Mesodermal cell (in vitro differentiated cells): ENCODE measurements around the gene NPC1L1. TPM values are rescaled to one million over a fixed set of nuclear protein-coding genes. Genes with fewer than 3 reads are reported as not detected.
A peak's percentile ranks its signal among the peaks of the same experiment; 100 is the strongest.

Source experiments
- H3K27ac ChIP-seq: 2 replicates; pipeline ENCODE4 v1.7.0; 2013; ENCODE audit warnings: mild to moderate bottlenecking, low read depth, low read length, moderate library complexity; ENCODE audit not compliant: severe bottlenecking
- H3K36me3 ChIP-seq: 2 replicates; pipeline ENCODE4 v1.7.1; 2013; ENCODE audit warnings: mild to moderate bottlenecking, low read length, moderate library complexity; ENCODE audit not compliant: control insufficient read depth, insufficient read depth
- H3K4me1 ChIP-seq: one replicate; pipeline ENCODE4 v1.7.1; 2013; ENCODE audit warnings: mild to moderate bottlenecking, low read length; ENCODE audit not compliant: insufficient read depth, control insufficient read depth, poor library complexity, severe bottlenecking
- H3K4me3 ChIP-seq: 2 replicates; pipeline ENCODE4 v1.7.0; 2013; ENCODE audit warnings: low read length, control low read depth, mild to moderate bottlenecking; ENCODE audit not compliant: insufficient read depth, poor library complexity, severe bottlenecking; ENCODE audit errors: extremely low read depth
- H3K9me3 ChIP-seq: 2 replicates; pipeline ENCODE4 v1.7.1; 2013; ENCODE audit warnings: mild to moderate bottlenecking, low read length, moderate library complexity; ENCODE audit not compliant: control insufficient read depth
- WGBS, 2 experiments: methylation state at CpG; one replicate each; pipeline ENCODE4 v1.1.5; 2013; ENCODE audit warnings: missing lambda C conversion rate in 2 of 2; ENCODE audit not compliant: insufficient coverage in 2 of 2; 5-methylcytosine and 5-hydroxymethylcytosine counted together
- polyA plus RNA-seq, 2 experiments: library from polyadenylated mRNA; stranded (reverse); fragments of 50-300 nt; gene quantifications; one replicate each; pipeline ENCODE4 v1.2.3, GENCODE V29; 2013

Gene NPC1L1, protein sequence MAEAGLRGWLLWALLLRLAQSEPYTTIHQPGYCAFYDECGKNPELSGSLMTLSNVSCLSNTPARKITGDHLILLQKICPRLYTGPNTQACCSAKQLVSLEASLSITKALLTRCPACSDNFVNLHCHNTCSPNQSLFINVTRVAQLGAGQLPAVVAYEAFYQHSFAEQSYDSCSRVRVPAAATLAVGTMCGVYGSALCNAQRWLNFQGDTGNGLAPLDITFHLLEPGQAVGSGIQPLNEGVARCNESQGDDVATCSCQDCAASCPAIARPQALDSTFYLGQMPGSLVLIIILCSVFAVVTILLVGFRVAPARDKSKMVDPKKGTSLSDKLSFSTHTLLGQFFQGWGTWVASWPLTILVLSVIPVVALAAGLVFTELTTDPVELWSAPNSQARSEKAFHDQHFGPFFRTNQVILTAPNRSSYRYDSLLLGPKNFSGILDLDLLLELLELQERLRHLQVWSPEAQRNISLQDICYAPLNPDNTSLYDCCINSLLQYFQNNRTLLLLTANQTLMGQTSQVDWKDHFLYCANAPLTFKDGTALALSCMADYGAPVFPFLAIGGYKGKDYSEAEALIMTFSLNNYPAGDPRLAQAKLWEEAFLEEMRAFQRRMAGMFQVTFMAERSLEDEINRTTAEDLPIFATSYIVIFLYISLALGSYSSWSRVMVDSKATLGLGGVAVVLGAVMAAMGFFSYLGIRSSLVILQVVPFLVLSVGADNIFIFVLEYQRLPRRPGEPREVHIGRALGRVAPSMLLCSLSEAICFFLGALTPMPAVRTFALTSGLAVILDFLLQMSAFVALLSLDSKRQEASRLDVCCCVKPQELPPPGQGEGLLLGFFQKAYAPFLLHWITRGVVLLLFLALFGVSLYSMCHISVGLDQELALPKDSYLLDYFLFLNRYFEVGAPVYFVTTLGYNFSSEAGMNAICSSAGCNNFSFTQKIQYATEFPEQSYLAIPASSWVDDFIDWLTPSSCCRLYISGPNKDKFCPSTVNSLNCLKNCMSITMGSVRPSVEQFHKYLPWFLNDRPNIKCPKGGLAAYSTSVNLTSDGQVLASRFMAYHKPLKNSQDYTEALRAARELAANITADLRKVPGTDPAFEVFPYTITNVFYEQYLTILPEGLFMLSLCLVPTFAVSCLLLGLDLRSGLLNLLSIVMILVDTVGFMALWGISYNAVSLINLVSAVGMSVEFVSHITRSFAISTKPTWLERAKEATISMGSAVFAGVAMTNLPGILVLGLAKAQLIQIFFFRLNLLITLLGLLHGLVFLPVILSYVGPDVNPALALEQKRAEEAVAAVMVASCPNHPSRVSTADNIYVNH (N-terminal part only)
- polyA plus RNA-seq (2013, experiment 1 of 2), result 0.18 TPM
- not detected for polyA plus RNA-seq (2013, experiment 2 of 2)

DNA sequence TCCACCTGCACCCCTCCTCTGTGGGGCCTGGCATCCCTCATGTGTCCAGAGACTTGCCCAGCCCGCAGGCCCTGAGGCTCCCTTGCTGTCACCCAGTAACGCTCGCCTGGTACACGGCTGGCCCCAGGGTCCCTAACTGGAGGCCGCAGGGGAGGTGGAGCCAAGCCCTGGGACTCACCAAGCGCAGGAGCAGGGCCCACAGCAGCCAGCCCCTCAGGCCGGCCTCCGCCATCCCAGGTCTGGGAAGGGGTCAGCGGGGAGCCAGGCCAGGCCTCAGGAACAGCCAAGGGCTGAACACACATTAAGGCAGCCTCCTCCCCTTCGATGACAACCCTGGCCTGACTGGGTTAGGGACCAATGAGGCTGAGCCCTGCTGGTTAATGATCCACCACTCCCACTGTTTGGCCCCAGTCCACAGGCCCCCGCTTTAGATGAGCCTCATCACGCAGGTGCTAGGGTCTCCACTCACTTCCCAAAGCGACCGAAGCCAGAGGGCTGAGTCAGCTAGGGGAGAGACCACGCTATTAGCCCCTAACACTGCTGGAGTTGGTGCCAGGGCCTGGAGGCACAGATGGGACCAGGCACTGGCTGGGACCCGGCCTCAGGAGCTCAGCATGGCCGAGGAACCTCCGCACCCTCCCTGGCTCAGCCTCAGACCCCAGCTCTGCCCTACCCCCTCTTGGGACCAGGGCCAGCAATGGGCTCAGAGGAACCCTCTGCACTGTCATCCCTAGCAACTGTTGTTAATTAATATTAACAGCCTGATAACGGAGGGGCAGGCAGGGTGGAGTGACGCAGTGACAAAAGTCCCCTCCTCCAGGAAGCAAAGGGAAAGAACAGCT, at the start of gene NPC1L1:
TSS of gene NPC1L1 (minus strand) at position 303 of the 842 bp plus-strand sequence. CDS start at position 232, 71 bp downstream.
- 81 to 93% methylated on average over 13 to 19 of the region's 20 CpGs for WGBS, 2 experiments
- Histone ChIP-seq H3K27ac (no peak within 1 kb of the TSS), H3K4me3 (no peak within 1 kb of the TSS), H3K36me3 (no peaks in the 10 kb centered on the region), H3K9me3 (no peaks in the 10 kb centered on the region), H3K4me1 (no peaks in the 10 kb centered on the region)

- 86 to 100% methylated on average over 1 of the region's 1 CpG for WGBS, 2 experiments
- no peak overlapping the region for H3K4me3 ChIP-seq
- no peak overlapping the region for H3K27ac ChIP-seq
- H3K4me1 ChIP-seq, result no peaks in the 10 kb centered on the region
- no peaks in the 10 kb centered on the region for H3K9me3 ChIP-seq
- H3K36me3 ChIP-seq, result no peaks in the 10 kb centered on the region
Measured at GRCh38 chr7:44590910-44591309, 49.8 kb upstream of the NPC1L1 start.

DNA sequence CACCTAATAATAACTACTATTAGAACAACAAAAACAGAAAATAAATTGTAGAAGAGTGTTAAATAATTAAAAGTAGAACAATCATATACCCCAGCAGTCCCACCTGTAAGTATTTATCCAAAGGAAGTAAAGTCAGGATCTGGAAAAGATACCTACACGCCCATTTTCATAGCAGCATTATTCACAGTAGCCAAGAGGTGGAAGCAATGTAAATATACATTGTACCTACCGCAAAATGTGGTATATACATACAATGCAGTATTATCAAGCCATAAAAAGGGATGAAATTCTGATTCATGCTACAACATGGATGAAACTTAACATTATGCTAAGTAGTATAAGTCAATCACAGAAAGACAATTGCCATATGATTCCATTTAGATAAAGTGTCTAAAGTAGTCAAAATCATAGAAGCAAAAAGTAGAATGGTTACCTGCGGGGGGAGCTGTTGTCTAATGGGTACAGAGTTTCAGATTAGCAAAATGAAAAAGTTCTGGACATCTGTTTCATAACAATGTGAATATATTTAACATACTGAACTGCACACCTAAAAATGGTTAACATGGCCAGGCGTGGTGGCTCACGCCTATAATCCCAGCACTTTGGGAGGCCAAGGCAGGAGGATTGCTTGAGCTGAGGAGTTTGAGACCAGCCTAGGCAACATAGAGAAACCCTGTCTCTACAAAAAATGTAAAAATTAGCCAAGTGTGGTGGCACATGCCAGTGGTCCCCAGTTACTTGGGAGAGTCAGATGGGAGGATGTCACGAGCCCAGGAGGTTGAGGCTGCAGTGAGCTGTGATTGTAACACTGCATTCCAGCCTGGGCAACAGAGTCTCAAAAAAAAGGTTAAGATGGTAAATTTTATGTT, 46.9 kb upstream of the NPC1L1 start:
- H3K4me3 ChIP-seq, result no peak overlapping the region
- H3K4me1 ChIP-seq, result no peaks in the 10 kb centered on the region
- no peaks in the 10 kb centered on the region for H3K36me3 ChIP-seq
- no peaks in the 10 kb centered on the region for H3K9me3 ChIP-seq
- 31 to 67% methylated on average over 3 of the region's 6 CpGs for WGBS, 2 experiments
- no peak overlapping the region for H3K27ac ChIP-seq

DNA sequence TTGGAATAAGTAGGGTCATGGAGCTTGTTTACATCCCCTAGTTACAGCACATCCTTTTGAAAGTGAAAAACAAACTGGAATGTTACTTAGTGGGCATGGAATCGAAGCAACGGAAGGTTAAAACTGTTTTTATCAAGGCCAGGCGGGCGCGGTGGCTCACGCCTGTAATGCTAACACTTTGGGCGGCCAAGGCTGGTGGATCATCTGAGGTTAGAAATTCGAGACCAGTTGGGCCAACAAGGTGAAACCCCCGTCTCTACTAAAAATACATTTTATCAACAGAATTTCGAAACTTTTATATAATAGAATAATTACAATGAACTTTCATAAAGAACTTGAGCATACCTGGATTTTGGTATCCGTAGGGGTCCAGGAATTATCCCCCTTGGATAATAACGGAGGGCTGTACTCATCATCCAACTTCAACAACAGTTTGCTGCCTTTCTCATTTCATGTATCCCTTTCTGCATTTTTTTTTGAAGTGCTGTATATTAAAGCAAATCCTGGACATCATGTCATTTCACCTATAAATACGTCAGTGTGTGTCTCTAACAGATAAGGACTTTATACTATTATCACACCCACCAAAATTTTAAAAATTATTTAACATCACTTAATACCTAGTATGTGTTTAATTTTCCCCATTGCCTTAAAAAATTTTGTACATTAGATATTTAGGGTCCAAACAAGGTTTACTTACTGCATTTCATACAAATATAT, 42.2 kb upstream of the NPC1L1 start:
- WGBS, 2 experiments, result 93 to 94% methylated on average over 8 to 9 of the region's 13 CpGs
- H3K4me3 ChIP-seq, result peak overlapping the region; percentile 83
- H3K36me3 ChIP-seq, result peaks cover 29% of the 10 kb centered on the region
- H3K9me3 ChIP-seq, result no peaks in the 10 kb centered on the region
- no peaks in the 10 kb centered on the region for H3K4me1 ChIP-seq
- H3K27ac ChIP-seq, result no peak overlapping the region

DNA sequence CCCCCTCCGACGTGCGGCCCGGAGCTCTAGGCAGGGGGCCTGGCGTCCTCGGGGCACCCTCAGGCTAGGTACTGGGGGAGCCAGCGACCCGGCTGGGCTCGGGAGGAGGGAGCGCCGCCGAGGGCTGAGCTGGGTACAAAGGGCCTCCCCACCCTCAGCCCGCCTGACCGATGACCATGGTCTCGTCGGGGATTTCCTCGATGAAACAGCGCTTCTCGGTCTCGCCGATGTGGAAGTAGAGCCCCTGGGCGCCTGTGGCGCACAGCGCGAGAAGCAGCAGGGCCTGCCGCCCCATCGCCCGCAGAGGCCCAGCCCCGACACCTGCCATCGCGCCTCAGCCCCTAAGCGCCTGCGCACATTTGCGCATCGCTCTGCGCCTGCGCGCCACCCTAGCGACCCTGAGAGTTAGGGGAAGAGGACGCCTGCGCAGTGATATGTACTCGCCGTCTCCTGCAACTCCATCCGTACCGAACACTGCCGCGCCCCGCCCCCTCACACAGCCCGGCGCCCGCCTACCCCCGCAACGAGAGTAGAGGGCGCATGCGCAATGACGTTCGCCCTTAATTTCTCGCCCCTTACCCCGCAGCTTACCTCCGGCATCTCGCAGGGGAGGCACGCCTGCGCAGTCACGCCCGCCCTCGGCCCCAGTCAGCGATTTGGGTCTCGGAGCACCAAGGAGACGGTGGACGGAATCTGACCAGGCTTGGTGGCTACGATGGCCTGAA, 40.9 kb upstream of the NPC1L1 start, which contains the start of gene TMED4:
TSS of gene TMED4 (minus strand) at position 353 of the 725 bp plus-strand sequence. CDS start at position 328, 25 bp downstream.
- Histone ChIP-seq H3K4me3 (peak within 1 kb of the TSS; percentile 83), H3K36me3 (peaks cover 34% of the 10 kb centered on the region), H3K4me1 (no peaks in the 10 kb centered on the region), H3K27ac (peak within 1 kb of the TSS; percentile 90), H3K9me3 (no peaks in the 10 kb centered on the region)
- WGBS, 2 experiments, result 0% methylated on average over 45 to 70 of the region's 71 CpGs

GRCh38 chr7:44580945-44581878, 40.1 kb upstream of the NPC1L1 start:
- Histone ChIP-seq H3K4me1 (no peaks in the 10 kb centered on the region), H3K36me3 (peaks cover 37% of the 10 kb centered on the region), H3K27ac (peak overlapping the region; percentile 16), H3K9me3 (no peaks in the 10 kb centered on the region), H3K4me3 (peak overlapping the region; percentile 83)
- 33 to 34% methylated on average over 27 to 28 of the region's 30 CpGs for WGBS, 2 experiments

GRCh38 chr7:44576228-44576627, 35.1 kb upstream of the NPC1L1 start:
- no peak overlapping the region for H3K4me3 ChIP-seq
- 84 to 89% methylated on average over 2 of the region's 2 CpGs for WGBS, 2 experiments
- peaks cover 65% of the 10 kb centered on the region for H3K36me3 ChIP-seq

DNA sequence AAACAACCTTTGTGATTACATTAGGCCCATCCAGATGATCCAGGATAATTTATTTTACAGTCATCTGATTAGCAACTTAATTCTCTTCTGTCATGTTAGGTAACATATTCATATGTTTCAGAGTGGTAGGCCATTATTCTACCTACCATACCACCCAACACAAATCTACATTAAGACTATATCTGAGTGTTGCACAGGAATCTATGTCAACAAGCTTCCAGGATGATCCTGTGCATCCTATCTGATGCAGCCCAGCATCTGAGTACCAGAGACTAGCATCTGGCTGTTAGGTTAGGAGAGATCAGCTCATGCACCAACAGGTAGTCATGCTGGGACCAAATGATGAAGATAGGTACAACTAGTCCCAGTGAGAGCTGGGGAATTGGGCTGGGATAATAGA, 33.9 kb upstream of the NPC1L1 start:
- Histone ChIP-seq H3K36me3 (peaks cover 66% of the 10 kb centered on the region), H3K4me3 (peak overlapping the region; percentile 66), H3K27ac (no peak overlapping the region), H3K9me3 (no peaks in the 10 kb centered on the region), H3K4me1 (peaks cover 4% of the 10 kb centered on the region)

More at GRCh38 chr7:44576228-44576627, 35.1 kb upstream of the NPC1L1 start:
- H3K9me3 ChIP-seq, result no peaks in the 10 kb centered on the region
- H3K27ac ChIP-seq, result no peak overlapping the region
- peaks cover 4% of the 10 kb centered on the region for H3K4me1 ChIP-seq
